ENCODE data around the gene KIAA0513. TPM values are rescaled to one million over a fixed set of nuclear protein-coding genes. Genes with fewer than 3 reads are reported as not detected.

KIAA0513 gene
- total RNA-seq, 4 donors from 2014 or later = 14.8 to 43.4 (median 28.5) TPM

DNA sequence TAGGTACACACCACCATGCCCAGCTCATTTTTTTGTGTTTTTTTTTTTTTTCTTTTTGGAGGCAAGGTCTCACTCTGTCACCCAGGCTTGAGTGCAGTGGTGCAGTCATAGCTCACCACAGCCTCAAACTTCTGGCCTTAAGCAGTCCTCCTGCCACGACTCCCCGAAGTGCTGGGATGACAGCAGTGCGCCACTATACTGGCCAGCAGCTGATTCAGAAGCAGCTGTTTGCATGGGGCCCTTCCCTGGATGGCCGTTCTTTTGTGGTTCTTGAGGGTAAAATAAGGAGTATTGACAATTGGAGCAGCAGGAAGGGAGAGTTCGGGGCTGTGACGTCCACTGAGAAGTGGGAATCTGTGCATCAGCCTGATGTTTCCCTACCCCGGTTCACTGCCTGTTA is 41.6 kb downstream of the KIAA0513 start:
- TF ChIP-seq POLR2AphosphoS5 (IDR thresholded peaks at IDR 0.05) = no peak
- Histone ChIP-seq H3K27ac (no peak overlapping the region), H3K27me3 (no peaks in the 10 kb centered on the region), H3K4me3 (no peak overlapping the region), H3K36me3 (peaks cover 0 to 79% of the 10 kb centered on the region in 2 donors), H3K9me3 (no peaks in the 10 kb centered on the region), H3K4me1 (peaks cover 0 to 9% (median 0%) of the 10 kb centered on the region in 3 donors)
- no peak for ATAC-seq
- WGBS, 2 donors (ENCODE audit: low coverage in 1 of 2) = 100% methylated on average over 1 of the region's 7 CpGs; no CpG with 5 or more reads in 1 of the 2 donors

DNA sequence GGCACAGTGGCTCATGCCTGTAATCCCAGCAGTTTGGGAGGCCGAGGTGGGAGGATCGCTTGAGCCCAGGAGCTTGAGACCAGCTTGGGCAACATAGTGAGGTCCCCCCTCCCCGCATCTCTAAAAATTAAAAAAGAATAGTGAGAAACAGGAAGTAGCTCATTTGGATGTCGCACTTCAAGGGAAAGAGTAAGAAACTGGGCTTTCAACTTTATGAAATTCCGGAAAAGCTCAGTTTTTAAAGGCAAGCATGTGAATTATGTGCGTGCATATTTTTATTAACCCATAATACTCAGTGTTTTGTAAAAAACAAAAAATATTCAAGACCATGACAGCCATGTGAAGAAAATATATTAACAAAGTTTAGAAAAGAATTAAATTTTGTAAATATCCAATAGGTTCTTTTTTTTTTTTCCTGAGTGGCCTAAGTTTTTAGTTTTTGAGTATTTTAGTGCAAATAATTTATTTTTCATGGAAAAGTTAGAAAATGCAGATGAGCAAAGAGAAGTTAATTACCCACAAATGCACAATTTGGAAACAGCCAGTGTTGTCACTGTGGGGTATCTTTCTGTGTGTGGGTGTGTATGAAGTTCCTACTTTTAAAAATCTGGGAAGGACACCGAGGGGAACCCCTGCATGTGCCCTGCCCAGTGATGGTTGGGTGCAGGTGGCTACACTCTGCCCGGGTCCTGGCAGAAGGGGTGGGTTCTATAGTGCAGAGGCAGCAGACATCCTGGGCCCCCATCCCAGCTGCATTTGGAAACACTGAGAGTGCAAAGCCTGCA is 44.7 kb downstream of the KIAA0513 start:
- H3K4me3 ChIP-seq = no peak overlapping the region
- no peak overlapping the region for H3K27ac ChIP-seq
- H3K27me3 ChIP-seq = no peaks in the 10 kb centered on the region
- TF ChIP-seq, protein P1, sequence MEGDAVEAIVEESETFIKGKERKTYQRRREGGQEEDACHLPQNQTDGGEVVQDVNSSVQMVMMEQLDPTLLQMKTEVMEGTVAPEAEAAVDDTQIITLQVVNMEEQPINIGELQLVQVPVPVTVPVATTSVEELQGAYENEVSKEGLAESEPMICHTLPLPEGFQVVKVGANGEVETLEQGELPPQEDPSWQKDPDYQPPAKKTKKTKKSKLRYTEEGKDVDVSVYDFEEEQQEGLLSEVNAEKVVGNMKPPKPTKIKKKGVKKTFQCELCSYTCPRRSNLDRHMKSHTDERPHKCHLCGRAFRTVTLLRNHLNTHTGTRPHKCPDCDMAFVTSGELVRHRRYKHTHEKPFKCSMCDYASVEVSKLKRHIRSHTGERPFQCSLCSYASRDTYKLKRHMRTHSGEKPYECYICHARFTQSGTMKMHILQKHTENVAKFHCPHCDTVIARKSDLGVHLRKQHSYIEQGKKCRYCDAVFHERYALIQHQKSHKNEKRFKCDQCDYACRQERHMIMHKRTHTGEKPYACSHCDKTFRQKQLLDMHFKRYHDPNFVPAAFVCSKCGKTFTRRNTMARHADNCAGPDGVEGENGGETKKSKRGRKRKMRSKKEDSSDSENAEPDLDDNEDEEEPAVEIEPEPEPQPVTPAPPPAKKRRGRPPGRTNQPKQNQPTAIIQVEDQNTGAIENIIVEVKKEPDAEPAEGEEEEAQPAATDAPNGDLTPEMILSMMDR (IDR thresholded peaks at IDR 0.05) = no peak
- no peak for TF ChIP-seq EP300 (IDR thresholded peaks at IDR 0.05)
- H3K9me3 ChIP-seq = no peaks in the 10 kb centered on the region
- H3K36me3 ChIP-seq = peaks cover 0 to 91% of the 10 kb centered on the region in 2 donors
- WGBS, 2 donors (ENCODE audit: low coverage in 1 of 2) = 79 to 83% methylated on average over 6 of the region's 8 CpGs
- ATAC-seq = no peak
- peaks cover 0 to 9% (median 0%) of the 10 kb centered on the region in 3 donors for H3K4me1 ChIP-seq

DNA sequence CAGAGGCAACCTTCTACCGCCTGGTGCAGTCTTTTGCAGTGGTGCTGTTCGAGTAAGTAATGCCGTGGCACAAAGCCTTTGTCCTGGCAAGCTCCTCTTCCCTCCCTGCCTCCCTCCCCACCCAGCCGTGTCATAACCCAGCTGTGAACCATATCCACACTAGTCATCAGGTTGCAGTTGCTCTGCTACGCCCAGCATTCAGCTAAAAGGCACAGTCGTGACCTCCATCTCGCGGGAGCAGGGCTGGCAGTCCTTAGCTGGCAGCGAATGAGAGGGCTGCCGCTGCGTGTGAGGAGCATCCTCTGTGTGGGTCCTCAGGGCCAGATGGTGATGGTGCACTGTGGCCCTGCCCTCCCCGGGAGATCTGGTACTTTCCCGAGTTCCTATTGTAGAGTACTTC is 45.4 kb downstream of the KIAA0513 start:
- ATAC-seq = peak; percentile 88
- Histone ChIP-seq H3K27ac (peak overlapping the region in 2 of 4 donors; percentile 5 to 24), H3K36me3 (peaks cover 0 to 91% of the 10 kb centered on the region in 2 donors), H3K9me3 (no peaks in the 10 kb centered on the region), H3K27me3 (no peaks in the 10 kb centered on the region), H3K4me1 (peaks cover 0 to 9% (median 0%) of the 10 kb centered on the region in 3 donors), H3K4me3 (no peak overlapping the region)
- WGBS, 2 donors (ENCODE audit: low coverage in 1 of 2) = no CpG with 5 or more reads among the region's 13 CpGs
- TF ChIP-seq, protein P1 (IDR thresholded peaks at IDR 0.05) = no peak
- peak; percentile 9 for TF ChIP-seq POLR2AphosphoS5 (IDR thresholded peaks at IDR 0.05)
- TF ChIP-seq EP300 (IDR thresholded peaks at IDR 0.05) = no peak

DNA sequence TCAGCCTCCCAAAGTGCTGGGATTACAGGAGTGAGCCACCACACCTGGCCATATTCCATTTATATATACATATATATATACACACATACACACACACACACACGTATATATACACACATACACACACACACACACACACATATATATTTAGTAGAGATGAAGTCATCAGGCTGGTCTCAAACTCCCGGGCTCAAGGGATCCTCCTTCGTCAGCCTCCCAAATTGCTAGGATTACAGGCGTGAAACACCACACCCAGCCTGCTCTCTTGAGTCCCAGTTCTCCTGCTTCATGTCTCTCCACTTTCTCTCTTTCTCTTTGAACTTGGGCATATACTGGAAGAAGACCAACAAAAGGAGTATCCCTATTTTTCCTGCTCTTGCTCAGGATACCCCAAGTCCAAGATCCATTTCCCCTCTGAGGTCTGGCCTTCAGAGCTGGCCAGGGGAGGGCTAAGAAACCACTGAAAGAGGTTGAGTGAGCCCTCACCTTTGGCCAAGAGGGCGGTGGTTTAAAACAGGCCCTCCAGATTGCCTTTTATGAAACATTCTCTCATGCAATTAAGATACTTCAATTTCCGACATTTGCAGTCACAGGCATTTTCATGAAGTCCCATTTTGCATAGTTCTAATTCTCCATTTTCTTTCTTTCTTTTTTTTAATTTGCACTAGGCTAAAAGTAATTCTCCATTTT is 46.8 kb downstream of the KIAA0513 start:
- WGBS, 2 donors (ENCODE audit: low coverage in 1 of 2) = 89 to 98% methylated on average over 4 of the region's 6 CpGs

DNA sequence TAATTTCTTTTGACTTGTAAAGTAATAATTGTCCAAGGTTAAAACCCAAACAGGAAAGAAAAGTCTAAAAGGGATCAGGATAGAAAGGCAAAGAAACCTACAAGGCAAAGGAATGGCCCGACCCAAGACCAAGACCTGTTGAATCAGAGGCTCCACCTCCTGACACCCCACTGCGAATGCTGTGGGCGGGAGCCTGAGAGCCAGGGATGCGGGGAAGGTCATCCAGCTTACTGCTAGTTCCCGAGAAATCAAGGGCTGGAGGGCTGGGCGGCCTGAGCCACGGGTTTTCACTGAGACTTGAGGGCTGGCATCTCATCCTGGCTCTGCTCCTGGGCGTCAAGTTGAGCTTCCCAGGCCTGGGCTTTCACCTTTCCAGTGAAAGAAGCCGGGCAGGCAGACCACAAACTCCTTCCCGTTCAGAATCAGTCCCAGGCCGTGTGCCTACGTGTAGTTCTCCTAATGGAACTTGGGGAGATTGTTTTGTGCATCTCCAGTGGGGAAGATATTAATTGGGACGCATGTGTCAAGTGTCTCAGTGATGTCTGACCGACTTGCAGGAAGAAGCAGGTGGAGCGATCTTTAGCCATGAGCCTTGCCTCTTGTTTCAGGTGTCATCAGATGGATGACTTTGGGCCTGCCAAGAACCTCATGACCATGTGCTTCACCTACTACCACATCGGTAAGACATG is 47.8 kb downstream of the KIAA0513 start:
- Histone ChIP-seq H3K4me1 (peaks cover 0 to 9% (median 0%) of the 10 kb centered on the region in 3 donors), H3K36me3 (peaks cover 0 to 90% of the 10 kb centered on the region in 2 donors), H3K27me3 (no peaks in the 10 kb centered on the region), H3K4me3 (no peak overlapping the region), H3K9me3 (no peaks in the 10 kb centered on the region), H3K27ac (no peak overlapping the region)
- ATAC-seq = no peak
- WGBS, 2 donors (ENCODE audit: low coverage in 1 of 2) = 96% methylated on average over 13 of the region's 16 CpGs; no CpG with 5 or more reads in 1 of the 2 donors
- TF ChIP-seq POLR2A (IDR thresholded peaks at IDR 0.05) (no peak), EP300 (IDR thresholded peaks at IDR 0.05) (no peak), POLR2AphosphoS5 (IDR thresholded peaks at IDR 0.05) (no peak)
- TF ChIP-seq, protein P1 (IDR thresholded peaks at IDR 0.05) = no peak

More for the DNA sequence above, 46.8 kb downstream of the KIAA0513 start:
- Histone ChIP-seq H3K27me3 (no peaks in the 10 kb centered on the region), H3K4me1 (peaks cover 0 to 9% (median 0%) of the 10 kb centered on the region in 3 donors), H3K9me3 (no peaks in the 10 kb centered on the region), H3K27ac (no peak overlapping the region), H3K4me3 (no peak overlapping the region), H3K36me3 (peaks cover 0 to 91% of the 10 kb centered on the region in 2 donors)
- TF ChIP-seq POLR2A (IDR thresholded peaks at IDR 0.05) (no peak), EP300 (IDR thresholded peaks at IDR 0.05) (no peak), POLR2AphosphoS5 (IDR thresholded peaks at IDR 0.05) (no peak)
- TF ChIP-seq, protein P1 (IDR thresholded peaks at IDR 0.05) = no peak
- ATAC-seq = no peak
